ENCODE results near the gene TMEM132D. TPM values are rescaled to one million over a fixed set of nuclear protein-coding genes. Genes with fewer than 3 reads are reported as not detected.

Gene TMEM132D
- total RNA-seq, 4 donors from 2014 or later: 0.17 TPM; not detected in 3

- H3K27me3 ChIP-seq: peaks cover 0 to 9% (median 0%) of the 10 kb centered on the region in 4 donors
- 41% methylated on average over 13 of the region's 13 CpGs for WGBS
- H3K36me3 ChIP-seq: no peaks in the 10 kb centered on the region
- no peaks in the 10 kb centered on the region for H3K9me3 ChIP-seq
- TF ChIP-seq POLR2AphosphoS5 (IDR thresholded peaks at IDR 0.05) (no peak), EP300 (IDR thresholded peaks at IDR 0.05) (no peak)
- TF ChIP-seq, protein P1, sequence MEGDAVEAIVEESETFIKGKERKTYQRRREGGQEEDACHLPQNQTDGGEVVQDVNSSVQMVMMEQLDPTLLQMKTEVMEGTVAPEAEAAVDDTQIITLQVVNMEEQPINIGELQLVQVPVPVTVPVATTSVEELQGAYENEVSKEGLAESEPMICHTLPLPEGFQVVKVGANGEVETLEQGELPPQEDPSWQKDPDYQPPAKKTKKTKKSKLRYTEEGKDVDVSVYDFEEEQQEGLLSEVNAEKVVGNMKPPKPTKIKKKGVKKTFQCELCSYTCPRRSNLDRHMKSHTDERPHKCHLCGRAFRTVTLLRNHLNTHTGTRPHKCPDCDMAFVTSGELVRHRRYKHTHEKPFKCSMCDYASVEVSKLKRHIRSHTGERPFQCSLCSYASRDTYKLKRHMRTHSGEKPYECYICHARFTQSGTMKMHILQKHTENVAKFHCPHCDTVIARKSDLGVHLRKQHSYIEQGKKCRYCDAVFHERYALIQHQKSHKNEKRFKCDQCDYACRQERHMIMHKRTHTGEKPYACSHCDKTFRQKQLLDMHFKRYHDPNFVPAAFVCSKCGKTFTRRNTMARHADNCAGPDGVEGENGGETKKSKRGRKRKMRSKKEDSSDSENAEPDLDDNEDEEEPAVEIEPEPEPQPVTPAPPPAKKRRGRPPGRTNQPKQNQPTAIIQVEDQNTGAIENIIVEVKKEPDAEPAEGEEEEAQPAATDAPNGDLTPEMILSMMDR (IDR thresholded peaks at IDR 0.05): no peak
- no peak overlapping the region for H3K27ac ChIP-seq (replicated peaks in 1 of 4)
- H3K4me1 ChIP-seq: no peaks in the 10 kb centered on the region
- intact Hi-C loops (cut with DNase I): no loop called here
- H3K4me3 ChIP-seq: no peak overlapping the region
- no peak for DNase-seq (ENCODE audit: extremely low spot score)
These were observed 827.1 kb downstream of the TMEM132D start for GRCh38 chr12:129076441-129077320.

DNA sequence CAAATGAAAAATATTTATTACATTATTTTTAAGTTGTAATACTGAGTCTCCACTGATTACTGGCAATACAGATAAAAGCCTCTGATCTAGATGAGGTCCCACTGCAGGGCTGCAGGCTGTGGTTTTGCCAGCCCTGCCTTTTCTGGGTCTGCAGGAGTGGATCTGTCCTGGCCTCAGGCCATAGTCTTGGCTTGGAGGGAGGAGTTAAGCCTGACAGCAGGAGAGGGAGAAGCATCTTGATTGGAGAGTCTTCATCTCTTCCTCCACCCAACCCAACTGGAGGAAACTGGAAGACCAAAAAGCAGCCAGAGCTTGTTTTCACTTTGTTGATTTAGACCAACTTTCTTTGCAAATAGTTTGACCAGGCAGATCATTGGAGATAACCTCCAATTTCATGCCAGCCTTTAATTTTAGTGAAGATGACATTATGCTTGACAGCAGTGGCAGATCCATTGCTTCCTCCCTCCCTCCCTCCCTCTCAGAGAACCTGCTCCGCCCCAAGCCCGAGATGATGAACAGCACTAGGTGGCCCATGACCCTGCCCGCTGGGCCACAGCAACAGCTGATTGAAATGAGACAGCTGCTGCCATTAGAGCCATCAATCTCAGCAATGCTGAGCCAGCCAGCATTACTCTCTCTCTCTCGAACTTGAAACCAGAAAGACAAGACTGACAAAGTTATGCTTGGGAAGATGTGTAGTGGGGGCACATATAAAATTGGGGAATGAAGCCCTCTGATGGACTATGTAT, 828.2 kb downstream of the TMEM132D start:
- Histone ChIP-seq H3K4me1 (no peaks in the 10 kb centered on the region), H3K4me3 (no peak overlapping the region), H3K27me3 (peaks cover 0 to 12% (median 0%) of the 10 kb centered on the region in 4 donors), H3K9me3 (no peaks in the 10 kb centered on the region), H3K27ac (replicated peaks in 1 of 4) (no peak overlapping the region), H3K36me3 (no peaks in the 10 kb centered on the region)
- DNase-seq (ENCODE audit: extremely low spot score): no peak
- TF ChIP-seq POLR2A (IDR thresholded peaks at IDR 0.05; ENCODE audit: low read depth) (no peak), POLR2AphosphoS5 (IDR thresholded peaks at IDR 0.05) (no peak), EP300 (IDR thresholded peaks at IDR 0.05) (no peak)
- TF ChIP-seq, protein P1 (IDR thresholded peaks at IDR 0.05): no peak
- intact Hi-C loops (cut with DNase I): no loop called here
- 28% methylated on average over 4 of the region's 4 CpGs for WGBS

DNA sequence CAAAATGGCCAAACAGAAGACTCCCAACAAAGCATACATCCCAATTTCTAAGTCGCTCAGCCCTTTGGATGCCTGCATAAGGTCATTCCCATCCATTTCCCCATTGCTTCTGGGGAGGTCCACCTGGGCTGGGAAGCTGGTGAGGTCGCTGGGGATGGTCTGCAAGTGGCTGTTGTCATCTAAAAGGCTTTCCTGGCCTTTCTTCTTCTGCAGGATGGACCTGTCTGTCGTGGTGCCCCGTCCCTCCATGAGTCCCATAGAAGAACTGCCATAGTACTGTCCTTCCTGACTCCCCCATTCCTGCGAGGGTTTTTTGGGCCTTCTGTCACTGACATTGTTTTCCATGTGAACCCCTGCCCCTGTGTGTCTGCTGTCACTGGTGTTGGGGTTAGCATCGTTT, 829.4 kb downstream of the TMEM132D start:
- Histone ChIP-seq H3K4me3 (no peak overlapping the region), H3K27ac (replicated peaks in 1 of 4) (no peak overlapping the region), H3K9me3 (no peaks in the 10 kb centered on the region), H3K27me3 (peaks cover 0 to 23% (median 0%) of the 10 kb centered on the region in 4 donors), H3K36me3 (no peaks in the 10 kb centered on the region), H3K4me1 (no peaks in the 10 kb centered on the region)
- WGBS: 84% methylated on average over 6 of the region's 6 CpGs
- DNase-seq (ENCODE audit: extremely low spot score): no peak
- intact Hi-C loops (cut with DNase I): no loop called here
- TF ChIP-seq, protein P1 (IDR thresholded peaks at IDR 0.05): no peak
- TF ChIP-seq EP300 (IDR thresholded peaks at IDR 0.05): no peak
- TF ChIP-seq POLR2AphosphoS5 (IDR thresholded peaks at IDR 0.05): no peak
- no peak for TF ChIP-seq POLR2A (IDR thresholded peaks at IDR 0.05; ENCODE audit: low read depth)

DNA sequence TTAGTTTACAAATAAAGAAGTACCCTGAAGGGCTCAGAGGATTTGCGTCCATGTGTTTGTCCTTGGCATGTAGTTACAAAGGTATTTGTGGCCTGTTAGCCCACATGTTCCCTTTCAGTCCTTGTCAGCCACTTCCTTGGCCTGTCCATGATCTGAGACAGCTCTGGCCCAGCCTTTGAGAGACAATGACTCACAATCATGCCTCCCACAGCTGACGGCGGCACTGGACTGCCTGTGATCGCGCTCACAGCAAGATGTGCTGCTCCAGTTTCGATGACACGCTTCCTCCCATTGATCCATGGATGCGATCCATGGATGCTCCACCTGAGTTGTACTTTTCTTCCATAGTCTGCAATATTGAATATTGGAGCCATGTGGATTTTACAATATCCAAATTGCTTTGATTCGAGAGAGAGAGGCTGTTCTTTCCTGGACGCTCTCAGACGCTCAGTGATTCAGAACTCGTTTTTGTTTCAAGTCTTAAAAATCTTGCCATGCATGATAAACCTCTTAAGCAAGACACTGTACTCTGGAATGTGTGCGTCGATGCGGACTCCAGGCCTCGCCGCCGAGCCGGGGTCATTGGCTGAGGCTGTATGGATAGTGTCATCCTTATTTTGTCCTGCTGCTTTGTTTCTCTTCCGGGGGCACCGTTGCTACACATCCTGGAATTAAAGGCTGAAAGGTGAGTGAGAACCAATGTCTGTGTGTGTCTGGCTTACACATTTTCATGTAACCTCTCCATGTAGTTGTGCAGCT, 830.5 kb downstream of the TMEM132D start:
- Histone ChIP-seq H3K4me3 (no peak overlapping the region), H3K27ac (replicated peaks in 1 of 4) (no peak overlapping the region), H3K36me3 (no peaks in the 10 kb centered on the region), H3K27me3 (peaks cover 0 to 29% (median 0%) of the 10 kb centered on the region in 4 donors), H3K9me3 (no peaks in the 10 kb centered on the region), H3K4me1 (no peaks in the 10 kb centered on the region)
- TF ChIP-seq, protein P1 (IDR thresholded peaks at IDR 0.05): no peak
- TF ChIP-seq POLR2A (IDR thresholded peaks at IDR 0.05; ENCODE audit: low read depth) (no peak), POLR2AphosphoS5 (IDR thresholded peaks at IDR 0.05) (no peak), EP300 (IDR thresholded peaks at IDR 0.05) (no peak)
- WGBS: 95% methylated on average over 21 of the region's 21 CpGs
- intact Hi-C loops (cut with DNase I): no loop called here
- DNase-seq (ENCODE audit: extremely low spot score): no peak
